ENCODE results near the gene CCDC88A. TPM values are rescaled to one million over a fixed set of nuclear protein-coding genes. Genes with fewer than 3 reads are reported as not detected.

CCDC88A gene
- total RNA-seq, 1 donor, result 111 TPM

- no peak for TF ChIP-seq CTCF (IDR thresholded peaks at IDR 0.05; ENCODE audit: insufficient read depth, low read length)
- no peak for DNase-seq (ENCODE audit: low read depth)
- no peak overlapping the region for H3K4me3 ChIP-seq (ENCODE audit: low read depth, low read length)
Measured at GRCh38 chr2:55421326-55421725, 1.7 kb upstream of the CCDC88A start.

GRCh38 chr2:55420871-55421270 is 1.2 kb upstream of the CCDC88A start:
- DNase-seq (ENCODE audit: low read depth), result no peak
- no peak for TF ChIP-seq CTCF (IDR thresholded peaks at IDR 0.05; ENCODE audit: insufficient read depth, low read length)
- H3K4me3 ChIP-seq (ENCODE audit: low read depth, low read length), result no peak overlapping the region

GRCh38 chr2:55420439-55420725 is 726 bp upstream of the CCDC88A start:
- DNase-seq (ENCODE audit: low read depth), result no peak
- H3K4me3 ChIP-seq (ENCODE audit: low read depth, low read length), result peak overlapping the region; percentile 77
- TF ChIP-seq CTCF (IDR thresholded peaks at IDR 0.05; ENCODE audit: insufficient read depth, low read length), result no peak

- no peak for TF ChIP-seq CTCF (IDR thresholded peaks at IDR 0.05; ENCODE audit: insufficient read depth, low read length)
- peak; percentile 37 for DNase-seq (ENCODE audit: low read depth)
- peak overlapping the region; percentile 93 for H3K4me3 ChIP-seq (ENCODE audit: low read depth, low read length)
Measured at GRCh38 chr2:55419233-55419678, 400 bp downstream of the CCDC88A start.

- TF ChIP-seq CTCF (IDR thresholded peaks at IDR 0.05; ENCODE audit: insufficient read depth, low read length), result no peak
- H3K4me3 ChIP-seq (ENCODE audit: low read depth, low read length), result peak overlapping the region; percentile 93
- peak; percentile 11 for DNase-seq (ENCODE audit: low read depth)
Measured at GRCh38 chr2:55418512-55419232, 984 bp downstream of the CCDC88A start.

- H3K4me3 ChIP-seq (ENCODE audit: low read depth, low read length), result peak overlapping the region; percentile 93
- peak; percentile 41 for DNase-seq (ENCODE audit: low read depth)
- TF ChIP-seq CTCF (IDR thresholded peaks at IDR 0.05; ENCODE audit: insufficient read depth, low read length), result no peak
Measured at GRCh38 chr2:55418072-55418471, 1.6 kb downstream of the CCDC88A start.
